Measurements from ENCODE around the gene DLG1.
"Not testable (repeated sequence)": the region's sequence is repeated elsewhere in the genome, so short reads cannot be mapped to it uniquely, and the experiment has no call there.

The DLG1 gene

DNA sequence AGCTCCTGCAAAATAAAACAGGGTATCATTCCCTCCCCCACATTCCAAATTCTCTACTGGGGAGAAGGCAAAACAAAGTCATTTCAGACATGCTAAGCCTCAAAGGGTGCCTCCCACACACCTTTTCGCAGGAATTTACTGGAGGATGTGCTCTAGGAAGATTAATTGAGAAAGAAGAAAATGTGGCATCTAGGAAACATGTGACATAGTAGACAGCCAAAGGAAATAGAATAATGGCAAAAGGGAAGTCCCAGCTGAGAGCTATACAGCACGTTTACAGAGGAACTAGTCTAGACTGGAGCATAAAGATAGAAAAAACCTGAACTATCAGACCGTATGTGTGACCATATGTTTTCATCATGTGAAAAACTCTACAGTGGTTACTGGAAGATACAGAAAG is 210.0 kb downstream of the DLG1 start:
- no peak for DNase-seq (ENCODE audit: low spot score)

DNA sequence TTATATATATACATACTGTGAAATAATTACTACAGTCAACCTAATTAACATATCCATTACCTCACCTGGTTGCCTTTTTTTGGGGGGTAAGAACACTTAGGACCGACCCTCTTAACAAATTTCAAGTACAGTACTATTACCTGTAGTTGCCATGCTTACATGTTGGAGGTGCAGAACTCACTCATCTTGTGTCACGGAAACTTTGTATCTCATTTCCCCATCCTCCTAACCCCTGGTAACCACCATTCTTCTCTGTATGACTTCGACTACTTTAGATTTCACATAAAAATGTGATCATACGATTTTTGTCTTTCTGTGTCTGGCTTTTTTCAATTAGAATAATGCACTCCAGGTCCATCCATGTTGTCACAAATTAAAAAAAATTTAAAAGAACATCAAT is 213.3 kb downstream of the DLG1 start:
- no peak for DNase-seq (ENCODE audit: low spot score)

DNA sequence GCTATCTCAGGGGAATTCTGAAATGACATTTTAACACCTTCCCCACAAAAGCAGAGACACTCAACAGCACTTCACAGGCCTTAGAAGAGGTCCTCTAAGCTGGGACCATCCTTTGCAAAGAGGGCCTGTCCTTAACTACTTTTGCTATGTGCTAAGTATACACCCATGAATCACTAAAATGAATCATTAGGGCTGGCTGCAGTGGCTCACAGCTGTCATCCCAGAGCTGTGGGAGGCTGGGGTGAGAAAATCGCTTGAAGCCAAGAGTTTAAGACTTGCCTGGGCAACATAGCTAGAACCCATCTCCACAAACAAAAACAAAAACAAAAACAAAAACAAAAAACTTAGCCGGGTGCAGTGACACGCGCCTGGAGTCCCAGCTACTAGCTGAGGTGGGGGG is 214.9 kb downstream of the DLG1 start:
- DNase-seq (ENCODE audit: low spot score), result no peak

DNA sequence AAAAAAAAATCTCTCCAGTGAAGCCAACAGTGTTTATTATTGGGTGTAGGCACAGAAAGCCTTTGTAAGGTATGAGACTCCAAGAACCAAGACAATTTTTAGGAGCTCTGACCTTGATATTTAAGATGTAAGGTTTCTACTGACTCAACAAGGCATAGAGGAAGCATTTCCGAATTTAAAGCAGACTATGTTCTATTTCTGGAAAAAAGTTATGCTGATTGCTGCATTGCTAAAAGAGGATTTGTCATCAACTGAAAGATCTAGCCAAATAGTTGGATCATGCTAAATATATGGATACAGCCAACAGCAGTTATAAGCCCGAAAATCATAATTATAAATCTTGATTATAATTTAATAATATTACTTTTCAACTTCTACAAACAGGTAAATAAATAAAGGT is 215.5 kb downstream of the DLG1 start:
- no peak for DNase-seq (ENCODE audit: low spot score)

- no peak for DNase-seq (ENCODE audit: low spot score)
Measured at GRCh38 chr3:197080344-197080743, 218.1 kb downstream of the DLG1 start.

DNA sequence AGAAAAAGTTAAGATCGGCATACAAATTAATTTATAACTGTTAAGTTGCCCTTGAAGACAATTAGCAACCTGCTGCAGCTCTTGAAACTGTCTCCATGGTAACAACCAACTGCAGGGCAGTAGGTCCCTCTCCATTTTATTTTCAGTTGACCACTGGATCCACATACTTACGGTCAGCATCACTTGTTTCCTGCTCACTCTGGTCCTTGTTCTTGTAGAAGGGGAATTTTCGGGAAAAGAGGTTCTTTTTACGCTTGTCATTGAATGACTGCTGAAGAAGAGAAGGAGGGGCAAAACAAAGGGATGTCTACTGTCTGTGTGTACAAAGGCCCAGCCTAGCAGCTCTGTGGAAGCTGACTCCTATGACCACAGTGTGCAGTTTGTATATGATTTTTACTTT is 222.0 kb downstream of the DLG1 start:
- no peak for DNase-seq (ENCODE audit: low spot score)

DNA sequence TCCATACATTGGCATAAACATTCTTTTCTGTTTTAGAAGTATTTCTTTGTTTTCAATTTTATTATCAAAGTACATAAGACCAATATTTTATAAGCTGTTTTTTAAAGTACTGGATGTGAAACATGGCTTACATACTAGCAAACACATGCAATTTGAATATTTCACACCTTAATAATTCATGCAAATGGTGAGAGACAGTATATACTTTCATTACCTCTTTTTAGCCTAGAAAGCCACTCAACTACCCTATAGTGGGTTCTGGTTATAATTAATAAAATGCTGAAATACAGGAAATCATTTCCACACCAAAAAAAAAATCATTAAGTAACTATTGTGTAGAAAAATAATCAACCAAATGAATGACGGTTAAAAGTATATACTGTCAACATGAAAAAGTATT is 230.3 kb downstream of the DLG1 start:
- no peak for DNase-seq (ENCODE audit: low spot score)

DNA sequence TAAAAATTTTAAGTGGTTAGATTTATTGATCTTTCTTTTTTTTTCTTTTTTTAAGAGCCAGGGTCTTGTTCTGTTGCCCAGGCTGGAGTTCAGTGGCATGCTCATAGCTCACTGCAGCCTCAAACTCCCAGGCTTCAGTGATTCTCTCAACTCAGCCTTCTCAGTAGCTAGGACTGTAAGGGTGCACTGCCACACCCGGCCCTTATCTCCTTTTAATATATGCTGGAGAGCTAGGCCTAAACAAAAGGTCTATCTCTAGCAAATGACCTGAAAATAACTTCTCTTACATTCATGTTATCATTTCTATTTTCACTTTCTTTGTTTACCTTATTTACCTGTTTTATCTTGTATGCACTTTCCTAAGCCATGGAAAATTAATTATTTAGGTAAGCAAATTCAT is 233.6 kb downstream of the DLG1 start:
- no peak for DNase-seq (ENCODE audit: low spot score)

- no peak for DNase-seq (ENCODE audit: low spot score)
Measured at GRCh38 chr3:197062446-197062845, 236.0 kb downstream of the DLG1 start.

- not testable (repeated sequence) for DNase-seq (ENCODE audit: low spot score)
Measured at GRCh38 chr3:197051637-197052036, 246.8 kb downstream of the DLG1 start.

DNA sequence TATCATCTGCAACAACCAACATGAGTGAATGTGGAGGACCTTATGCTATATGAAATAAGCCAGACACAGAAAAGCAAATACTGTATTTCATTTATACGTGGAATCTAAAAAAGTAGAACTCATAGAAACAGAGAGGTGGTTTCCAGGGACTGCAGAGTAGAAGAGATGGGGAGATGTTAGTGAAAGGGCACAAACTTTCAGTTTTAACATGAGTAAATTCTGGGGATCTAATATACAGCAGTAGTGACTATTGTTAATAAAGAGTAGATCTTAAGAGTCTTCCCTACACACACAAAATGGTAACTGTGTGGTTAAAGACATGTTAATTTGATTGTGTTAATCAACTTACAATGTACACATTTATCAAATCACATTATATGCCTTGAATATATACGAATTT is 247.9 kb downstream of the DLG1 start:
- DNase-seq (ENCODE audit: low spot score), result no peak

DNA sequence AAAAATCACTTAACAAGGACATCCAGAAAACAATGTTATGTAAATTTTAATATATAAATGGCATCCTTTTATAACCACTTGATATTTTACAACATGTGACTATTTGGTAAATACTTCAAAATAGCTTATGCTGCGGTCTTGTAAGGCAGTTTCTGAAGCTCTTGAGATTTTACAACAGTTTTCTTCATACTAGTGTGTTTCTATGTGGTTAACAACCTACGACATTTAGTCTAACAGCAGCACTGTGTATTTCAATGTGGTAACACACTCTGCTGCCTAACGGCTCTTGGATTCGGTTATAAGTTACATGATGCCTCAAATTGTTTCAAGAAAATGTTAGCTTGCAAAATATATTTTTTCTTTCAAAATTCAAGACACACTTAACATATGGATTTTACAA is 255.9 kb downstream of the DLG1 start:
- DNase-seq (ENCODE audit: low spot score), result no peak

GRCh38 chr3:197041875-197042488 is 256.4 kb downstream of the DLG1 start:
- no peak for DNase-seq (ENCODE audit: low spot score)

GRCh38 chr3:197040658-197041057 is 257.8 kb downstream of the DLG1 start:
- DNase-seq (ENCODE audit: low spot score), result no peak

DNA sequence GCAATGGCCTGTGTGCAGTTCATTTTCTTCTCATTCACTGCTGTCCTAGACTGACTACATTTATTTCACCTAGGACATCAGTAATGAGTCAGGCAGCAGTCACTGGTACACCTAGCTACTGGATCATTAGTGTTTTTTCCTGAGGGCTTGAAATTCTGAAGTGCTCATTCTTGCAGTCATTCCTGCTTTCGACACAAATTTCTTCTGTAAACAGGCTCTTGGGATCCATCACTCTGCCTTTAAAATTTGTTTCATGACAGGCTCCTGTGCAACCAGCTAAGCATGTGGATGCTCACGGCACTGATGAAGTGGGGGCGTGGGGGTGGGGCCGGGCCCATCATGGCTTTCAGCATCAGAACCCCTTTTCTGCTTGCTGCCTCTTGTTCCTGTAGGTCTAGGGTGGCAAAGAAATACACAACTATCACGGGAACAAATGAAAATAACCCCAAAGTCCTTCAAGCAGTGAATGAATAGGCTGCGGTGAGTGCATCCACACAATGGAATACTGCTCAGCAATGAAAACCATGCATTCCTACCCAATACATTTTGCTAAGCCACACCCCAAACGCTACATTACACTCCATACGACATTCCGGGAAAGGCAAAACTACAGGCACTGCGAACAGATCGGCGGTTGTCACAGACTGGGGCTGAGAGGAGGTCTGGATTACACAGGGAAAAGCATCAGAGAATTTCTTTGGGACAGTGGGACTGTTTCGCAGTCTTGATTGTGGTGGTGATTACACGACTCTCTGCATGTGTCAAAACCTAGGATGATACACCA is 259.5 kb downstream of the DLG1 start:
- DNase-seq (ENCODE audit: low spot score), result no peak

- no peak for DNase-seq (ENCODE audit: low spot score)
Measured at GRCh38 chr3:197035577-197035976, 262.8 kb downstream of the DLG1 start.

DNA sequence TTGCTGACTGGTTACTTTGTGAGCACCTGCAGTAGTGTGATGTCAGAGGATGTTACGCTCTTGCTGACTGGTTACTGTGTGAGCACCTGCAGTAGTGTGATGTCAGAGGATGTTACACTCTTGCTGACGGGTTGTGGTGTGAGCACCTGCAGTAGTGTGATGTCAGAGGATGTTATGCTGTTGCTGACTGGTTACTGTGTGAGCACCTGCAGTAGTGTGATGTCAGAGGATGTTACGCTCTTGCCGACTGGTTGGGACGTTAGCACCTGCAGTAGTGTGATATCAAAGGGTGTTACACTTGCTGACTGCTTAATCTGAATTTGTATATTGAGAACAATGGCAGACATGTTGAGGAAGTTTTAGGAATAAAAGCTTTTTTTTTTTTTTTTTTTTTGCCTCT is 263.6 kb downstream of the DLG1 start:
- not testable (repeated sequence) for DNase-seq (ENCODE audit: low spot score)

GRCh38 chr3:197033764-197034163 is 264.6 kb downstream of the DLG1 start:
- not testable (repeated sequence) for DNase-seq (ENCODE audit: low spot score)

- no peak for DNase-seq (ENCODE audit: low spot score)
Measured at GRCh38 chr3:197031315-197032285, 266.8 kb downstream of the DLG1 start.

GRCh38 chr3:197030379-197031314 is 267.8 kb downstream of the DLG1 start:
- DNase-seq (ENCODE audit: low spot score), result no peak

- peak; percentile 82 for DNase-seq (ENCODE audit: low spot score)
Measured at GRCh38 chr3:197029511-197030167, 268.8 kb downstream of the DLG1 start, which contains the start of gene MELTF. MELTF (minus strand) TSS chr3:197029817; CDS start chr3:197029702, 115 bp downstream.
